GM19099 (cell line): ENCODE data around the gene RBMS3.

Source experiments
- POLR2A ChIP-seq: IDR thresholded peaks from 3 replicates; pipeline ENCODE4 v1.6.1; 2011; ENCODE audit warnings: low read depth; ENCODE audit not compliant: insufficient read length; ENCODE audit errors: extremely low read depth

RBMS3 gene

DNA sequence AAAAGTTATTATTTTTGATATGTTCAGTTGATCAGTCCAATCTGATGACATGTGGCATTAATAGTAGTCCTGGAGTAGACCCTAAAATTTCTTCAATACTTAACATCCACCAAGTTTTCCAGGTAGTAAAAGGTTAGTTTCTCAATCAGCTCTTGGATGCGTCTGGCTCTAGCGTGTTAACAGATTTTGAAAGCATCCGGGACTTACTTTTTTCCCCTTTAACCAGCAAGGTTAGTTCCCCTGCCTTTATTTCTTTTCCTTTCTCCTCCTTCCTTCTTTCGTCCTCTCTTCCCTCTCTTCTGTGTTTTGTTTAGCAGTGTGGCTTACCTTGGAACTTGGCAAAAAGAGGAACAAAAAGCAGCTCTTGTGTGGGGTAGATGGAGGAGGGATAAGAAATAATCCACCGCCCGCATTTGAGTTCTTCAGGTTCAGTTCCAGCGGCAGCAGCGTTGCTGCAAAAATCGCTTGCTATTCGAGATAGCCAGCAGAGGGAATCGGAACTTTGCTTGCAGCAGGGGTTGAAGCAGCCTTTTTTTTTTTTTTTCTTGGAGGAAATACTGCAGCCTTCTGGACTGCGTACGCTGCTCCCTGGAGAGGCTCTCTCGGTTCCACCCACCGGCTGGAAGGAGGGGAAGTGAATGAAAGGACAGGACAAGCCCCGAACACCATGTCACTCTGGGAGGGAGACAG is at the start of gene RBMS3:
TSS of gene RBMS3 (plus strand) at position 668 of the 690 bp plus-strand sequence.
- no peak for TF ChIP-seq POLR2A

DNA sequence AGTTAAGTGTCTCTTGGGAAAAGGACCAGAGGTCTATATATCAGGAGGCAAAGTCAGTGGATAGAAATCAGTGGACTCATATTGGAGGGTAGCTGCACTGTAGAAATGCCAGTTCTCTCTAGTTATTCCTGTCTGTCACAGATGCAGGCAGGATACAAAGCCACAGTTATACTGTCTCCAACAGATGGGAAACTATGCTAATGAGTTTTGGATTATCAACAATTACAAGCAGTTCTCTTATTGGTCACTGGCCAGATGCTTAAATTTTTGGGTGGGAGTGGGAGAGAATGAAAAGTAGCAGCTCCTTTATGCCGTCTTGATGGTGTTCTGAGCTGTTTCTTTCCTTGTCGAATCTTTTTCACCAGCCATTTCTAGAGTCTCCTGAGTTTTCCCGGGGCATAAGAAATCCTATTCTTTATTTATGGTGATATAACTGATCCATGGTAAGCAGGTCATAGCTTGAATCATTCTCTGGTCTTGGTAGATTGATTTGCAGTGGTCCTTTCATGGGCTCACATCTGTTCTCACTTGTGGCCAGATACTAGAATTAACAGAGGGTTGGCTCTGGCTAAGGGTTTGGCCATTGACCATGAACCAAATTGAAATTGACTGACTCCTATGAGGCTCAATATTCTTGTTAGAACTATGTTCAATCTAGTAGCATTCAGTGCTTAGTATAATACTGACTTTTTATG is 44.6 kb upstream of the RBMS3 start:
- no peak for TF ChIP-seq POLR2A

DNA sequence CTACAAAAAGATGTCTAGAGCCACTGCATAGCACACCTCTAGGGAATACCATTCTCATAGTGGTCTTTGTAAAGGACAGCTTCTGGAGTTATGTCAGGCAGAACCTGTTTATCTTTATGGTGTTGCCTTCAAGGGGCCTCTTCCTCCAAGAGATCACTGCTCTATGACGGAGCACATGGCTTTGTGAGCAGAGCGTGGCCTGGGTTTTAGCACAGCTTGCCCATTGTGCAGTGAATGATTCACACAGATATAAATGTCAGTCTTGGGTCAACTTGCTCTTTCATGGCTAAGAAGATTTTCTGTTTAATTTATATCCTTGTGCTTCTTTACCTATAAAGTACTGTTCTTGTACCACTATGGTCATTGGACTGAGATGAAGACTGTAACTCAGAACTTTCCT is 41.5 kb upstream of the RBMS3 start:
- TF ChIP-seq POLR2A = no peak

- TF ChIP-seq POLR2A = no peak
Observed at GRCh38 chr3:29240248-29240647, 40.6 kb upstream of the RBMS3 start.

GRCh38 chr3:29240887-29241286 is 40.0 kb upstream of the RBMS3 start:
- no peak for TF ChIP-seq POLR2A

DNA sequence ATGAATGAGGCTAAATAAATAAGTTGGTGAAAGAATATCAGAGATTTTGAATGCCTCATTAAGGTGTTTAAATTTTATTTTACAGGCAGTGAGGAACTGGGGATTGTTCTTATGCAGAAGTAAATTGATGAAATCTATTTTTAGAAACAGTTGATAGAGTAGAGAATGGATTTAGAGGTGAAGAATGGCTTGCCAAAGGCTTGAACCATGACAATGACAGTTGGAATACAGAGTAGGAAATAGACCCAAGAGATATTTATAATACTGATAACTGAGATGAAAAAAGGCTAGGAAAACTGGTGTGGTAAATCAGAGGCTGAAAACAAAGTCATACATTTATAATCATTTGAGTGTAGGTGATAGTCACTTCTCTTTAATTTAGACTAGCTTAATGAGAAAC is 39.0 kb upstream of the RBMS3 start:
- TF ChIP-seq POLR2A = no peak

- TF ChIP-seq POLR2A = no peak
Observed at GRCh38 chr3:29242296-29242695, 38.6 kb upstream of the RBMS3 start.

- TF ChIP-seq POLR2A = no peak
Observed at GRCh38 chr3:29245441-29245840, 35.4 kb upstream of the RBMS3 start.

- TF ChIP-seq POLR2A = no peak
Observed at GRCh38 chr3:29247088-29247745, 33.7 kb upstream of the RBMS3 start.

DNA sequence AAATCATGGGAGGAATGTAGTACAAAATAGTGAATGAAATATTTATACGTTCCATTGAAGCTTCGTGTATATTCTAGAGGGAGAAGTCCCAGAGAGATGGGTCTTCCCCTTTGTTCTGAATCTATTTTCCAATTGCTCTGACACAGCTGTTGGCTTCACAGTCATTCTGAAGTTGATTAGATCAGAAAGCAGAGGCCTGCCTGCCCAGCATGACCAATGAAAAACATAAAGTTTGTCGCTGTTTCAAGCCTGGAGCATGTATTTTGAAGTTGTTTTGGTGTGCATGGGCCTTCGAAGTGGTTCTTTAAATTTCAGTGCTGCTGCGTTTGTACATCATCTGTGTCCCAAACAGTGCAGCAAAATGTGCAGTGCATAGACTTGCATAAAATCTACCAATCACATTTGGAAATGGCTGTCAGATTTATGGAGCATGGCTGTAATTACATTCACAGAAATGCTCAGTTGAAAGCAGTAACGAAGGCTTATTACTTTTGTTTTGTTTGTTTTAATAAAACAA is 31.0 kb upstream of the RBMS3 start:
- TF ChIP-seq POLR2A = no peak

DNA sequence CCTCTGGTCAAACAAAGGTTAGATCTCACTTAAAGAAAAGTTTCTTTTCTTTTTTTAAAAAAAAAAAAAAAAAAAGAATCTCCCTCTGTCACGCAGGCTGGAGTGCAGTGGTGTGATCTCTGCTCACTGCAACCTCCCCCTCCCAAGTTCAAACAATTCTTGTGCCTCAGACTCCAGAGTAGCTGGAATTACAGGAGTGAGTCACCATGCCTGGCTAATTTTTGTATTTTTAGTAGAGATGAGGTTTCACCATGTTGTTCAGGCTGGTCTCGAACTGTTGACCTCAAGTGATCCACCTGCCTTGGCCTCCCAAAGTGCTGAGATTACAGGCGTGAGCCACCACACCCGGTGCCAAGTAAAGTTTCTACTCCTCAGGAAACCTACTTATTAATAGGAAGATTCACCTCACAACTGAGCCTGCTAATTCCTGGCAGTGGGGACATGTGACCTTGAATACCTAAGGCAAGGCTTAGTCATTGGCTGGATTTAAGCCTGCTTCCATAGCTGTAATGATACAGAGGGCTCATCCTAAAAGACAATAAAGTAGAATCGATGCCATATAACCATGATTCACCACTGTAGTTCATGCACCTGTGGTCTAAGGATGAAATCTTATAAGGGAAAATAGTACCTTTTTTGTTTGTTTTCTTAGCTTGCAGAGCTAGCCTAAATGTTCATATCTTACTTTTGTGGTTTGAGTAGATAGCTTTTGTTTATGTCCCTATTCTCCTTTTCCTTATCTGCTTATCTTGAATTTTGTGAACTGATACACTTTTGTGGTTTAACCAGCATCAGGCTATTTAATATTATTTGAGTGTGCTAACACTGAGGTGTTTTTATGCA is 24.8 kb upstream of the RBMS3 start:
- TF ChIP-seq POLR2A = no peak

DNA sequence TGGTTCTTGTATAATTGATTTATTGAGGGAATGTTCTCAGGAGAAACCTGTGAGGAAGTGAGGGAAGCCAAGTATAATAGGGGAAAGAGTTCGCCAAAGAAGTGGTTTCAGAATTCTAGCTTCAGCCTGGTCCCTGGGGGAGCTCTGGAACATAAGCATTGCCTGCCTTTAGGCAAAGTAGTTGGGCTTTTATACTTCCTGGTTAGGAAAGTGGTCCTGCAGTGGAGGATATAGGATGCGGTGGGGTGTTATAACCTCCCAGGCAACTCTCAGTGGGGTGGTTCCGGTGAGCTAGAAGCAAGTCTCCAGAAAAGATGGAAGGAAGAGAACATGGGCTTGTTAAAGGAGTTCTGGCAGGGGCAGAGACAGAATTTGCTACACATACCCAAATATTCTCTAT is 22.7 kb upstream of the RBMS3 start:
- TF ChIP-seq POLR2A = no peak

DNA sequence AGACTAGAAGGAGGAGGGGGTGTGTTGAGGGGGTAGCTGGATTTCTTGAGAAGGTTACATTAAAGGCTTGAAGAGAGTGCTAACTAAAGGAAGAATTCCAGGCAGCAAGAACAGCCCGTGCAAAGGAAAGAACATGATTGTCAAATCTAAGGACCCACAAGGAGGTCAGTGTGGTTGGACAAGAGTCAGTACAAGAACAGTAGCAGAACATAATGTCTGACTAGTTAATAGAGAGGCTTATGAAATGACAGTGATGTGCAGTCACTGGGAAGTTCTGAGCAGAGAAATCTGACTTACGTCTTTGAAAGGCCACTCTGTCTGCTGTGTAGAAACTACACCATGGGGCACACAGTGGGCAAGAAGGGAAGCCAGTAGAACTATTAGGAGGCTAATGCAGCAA is 19.8 kb upstream of the RBMS3 start:
- no peak for TF ChIP-seq POLR2A

DNA sequence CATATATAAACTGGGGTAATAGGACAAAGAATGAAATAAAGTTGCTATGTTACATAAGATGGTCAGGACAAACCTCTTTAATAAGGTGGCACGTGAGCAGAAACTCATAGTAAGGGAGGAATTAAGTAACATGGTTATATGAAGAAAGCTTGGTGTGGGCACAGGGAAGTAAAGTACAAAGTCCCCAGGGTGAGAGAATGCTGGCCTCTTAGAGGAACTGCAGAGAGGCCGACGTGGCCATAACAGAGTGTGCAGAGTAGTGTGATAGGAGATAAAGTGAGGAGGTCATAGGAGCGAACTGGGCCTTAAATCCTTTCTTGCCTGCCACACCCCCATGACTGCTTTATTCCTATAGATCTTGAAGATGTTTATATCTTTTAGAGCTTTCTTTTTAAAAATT is 17.4 kb upstream of the RBMS3 start:
- TF ChIP-seq POLR2A = no peak

DNA sequence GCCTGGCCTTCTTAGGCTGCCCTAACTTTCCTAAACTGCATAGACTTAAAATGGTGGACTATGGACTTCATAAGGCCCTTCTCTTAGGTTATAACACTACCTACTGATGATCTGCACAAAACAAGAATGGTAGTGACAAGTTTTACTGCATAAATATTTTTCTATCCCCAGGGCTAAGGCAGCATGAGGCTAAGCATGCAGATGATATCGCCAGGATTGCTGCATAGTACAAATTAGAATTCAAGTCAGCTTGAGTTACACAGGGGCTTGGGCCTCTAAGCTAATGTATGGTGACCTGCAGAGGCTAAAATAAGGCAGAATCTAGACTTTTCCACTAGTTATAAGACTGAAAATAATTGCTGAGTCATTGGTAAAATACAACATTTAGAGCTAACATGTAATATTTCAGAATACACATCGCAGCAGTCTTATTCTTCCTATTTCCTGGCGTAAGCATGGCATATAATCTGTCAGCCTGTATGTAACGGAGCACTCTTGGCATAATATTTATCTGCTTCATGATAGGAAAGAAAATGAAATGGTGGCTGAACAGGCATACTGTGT is 15.3 kb upstream of the RBMS3 start:
- no peak for TF ChIP-seq POLR2A
